CD4-positive, alpha-beta T cell treated with Interferon gamma for 1 hour (primary cell): Measurements from ENCODE around the gene LMAN2L.
A peak's percentile ranks its signal among the peaks of the same experiment; 100 is the strongest.
"Not testable (repeated sequence)": the region's sequence is repeated elsewhere in the genome, so short reads cannot be mapped to it uniquely, and the experiment has no call there.

ENCODE experiments used
- DNase-seq: peaks from one replicate; pipeline ENCODE4 v3.0.0-alpha.2; 2020

LMAN2L gene

DNA sequence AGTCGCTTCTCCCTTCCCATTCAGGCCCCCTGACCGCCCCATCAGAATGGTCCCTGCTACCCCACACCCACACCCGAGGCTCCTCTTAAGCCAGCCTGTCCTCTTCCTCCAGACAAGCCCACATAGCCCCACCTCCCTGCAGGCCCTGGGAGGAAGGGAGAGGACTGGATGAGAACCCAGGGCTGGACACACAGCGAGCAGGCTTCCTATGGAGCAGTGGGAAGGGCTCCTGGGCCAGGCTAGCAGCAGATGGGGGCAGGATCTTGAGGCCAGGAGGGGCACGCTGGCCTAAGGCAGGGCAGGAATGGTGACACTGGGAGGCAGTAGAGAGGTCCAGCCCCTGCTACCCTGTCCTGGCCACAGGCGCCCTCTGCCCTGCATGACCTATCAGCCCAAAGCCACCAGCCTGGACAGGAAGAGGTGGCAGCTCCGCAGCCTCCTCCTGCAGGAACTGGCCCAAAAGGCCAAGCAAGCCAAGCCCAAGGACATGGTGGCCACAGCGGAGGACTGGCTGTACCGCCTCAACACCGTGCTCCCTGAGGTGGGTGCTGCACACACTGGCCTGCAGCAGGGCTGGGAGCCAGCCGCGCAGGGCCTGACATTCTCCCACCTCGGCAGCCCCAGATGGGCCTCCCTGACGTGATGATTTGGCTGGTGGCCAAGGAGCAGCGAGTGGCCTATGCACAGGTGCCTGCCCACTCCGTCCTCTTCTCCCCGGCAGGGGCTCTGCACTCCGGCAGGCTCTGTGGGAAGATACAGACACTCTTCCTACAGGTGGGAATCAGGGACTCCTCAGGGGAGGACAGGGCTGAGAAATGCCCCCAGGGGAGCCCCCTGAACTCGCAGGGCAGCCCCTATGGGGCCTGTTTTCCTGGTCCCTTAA is 54.0 kb downstream of the LMAN2L start:
- DNase-seq, result no peak

DNA sequence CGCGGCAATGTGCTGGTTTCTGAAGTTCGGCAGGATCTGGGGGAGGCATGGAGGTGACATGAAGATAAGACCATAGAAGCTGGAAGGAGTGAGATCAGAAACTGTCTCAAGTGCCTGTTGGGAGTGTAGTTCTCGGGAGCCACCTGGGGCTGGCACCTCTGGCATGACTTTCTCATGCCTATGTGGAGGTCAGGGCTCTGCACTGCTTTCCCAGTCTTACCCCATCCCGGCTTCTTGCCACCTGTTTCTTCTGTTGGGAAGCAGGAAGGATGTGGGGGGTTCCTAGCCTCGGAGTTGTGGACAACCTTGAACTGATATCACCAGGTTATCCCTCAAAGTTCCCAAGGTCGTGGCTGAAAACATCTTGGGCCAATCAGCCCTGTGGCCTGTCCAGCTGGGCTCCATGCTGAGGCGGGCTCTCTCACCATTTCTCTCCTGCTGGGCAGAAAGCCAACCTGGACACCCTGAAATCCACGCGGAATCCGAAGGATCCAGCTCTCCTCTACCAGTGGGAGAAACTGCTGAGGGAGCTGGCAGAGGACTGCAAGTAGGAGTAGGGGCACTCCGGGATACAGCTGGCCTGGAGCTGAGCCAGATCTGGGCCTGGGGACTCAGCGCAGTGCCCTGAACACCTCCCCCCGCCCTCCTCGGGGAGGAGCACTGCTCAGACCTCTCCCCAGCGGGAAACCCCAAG is 54.8 kb downstream of the LMAN2L start:
- DNase-seq, result no peak

DNA sequence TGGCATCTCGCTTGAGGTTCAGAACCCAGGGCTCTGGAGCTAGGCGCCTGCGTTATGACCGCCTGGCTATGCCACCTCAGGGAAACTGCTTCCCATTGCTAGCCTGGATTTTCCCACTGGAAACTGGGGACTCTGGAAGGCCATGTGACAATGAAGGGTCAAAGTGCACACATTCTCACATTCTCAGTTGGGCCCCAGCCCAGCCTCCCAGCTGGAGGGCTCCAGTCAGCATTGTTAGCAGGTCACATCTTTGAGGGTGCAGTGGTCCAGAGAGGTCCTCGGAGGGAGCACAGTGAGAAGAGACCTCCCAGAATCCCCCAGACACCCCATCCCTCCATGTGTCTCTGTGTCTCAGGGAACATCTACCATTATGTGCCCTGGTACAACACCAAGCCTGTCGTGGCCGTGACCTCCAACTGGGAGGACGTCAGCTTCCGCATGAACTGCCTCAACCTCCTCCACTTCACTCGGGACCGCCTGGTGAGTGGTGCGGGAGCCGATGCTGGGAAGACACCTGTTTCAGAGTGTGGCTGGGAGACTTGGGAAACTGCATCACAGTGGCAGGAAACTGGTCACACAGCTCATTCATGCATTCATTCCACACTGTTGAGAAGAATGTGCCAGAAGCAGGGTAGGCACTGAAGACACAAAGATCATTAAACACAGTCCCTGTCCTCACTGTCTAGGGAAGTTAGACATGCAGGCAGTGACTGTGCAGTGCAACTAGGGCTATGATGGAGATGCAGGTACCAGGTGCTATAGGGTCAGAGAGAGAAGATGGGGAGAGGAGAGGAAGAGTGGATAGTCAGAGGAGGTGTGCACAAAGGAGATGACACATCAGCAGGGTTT is 55.7 kb downstream of the LMAN2L start:
- DNase-seq, result no peak

DNA sequence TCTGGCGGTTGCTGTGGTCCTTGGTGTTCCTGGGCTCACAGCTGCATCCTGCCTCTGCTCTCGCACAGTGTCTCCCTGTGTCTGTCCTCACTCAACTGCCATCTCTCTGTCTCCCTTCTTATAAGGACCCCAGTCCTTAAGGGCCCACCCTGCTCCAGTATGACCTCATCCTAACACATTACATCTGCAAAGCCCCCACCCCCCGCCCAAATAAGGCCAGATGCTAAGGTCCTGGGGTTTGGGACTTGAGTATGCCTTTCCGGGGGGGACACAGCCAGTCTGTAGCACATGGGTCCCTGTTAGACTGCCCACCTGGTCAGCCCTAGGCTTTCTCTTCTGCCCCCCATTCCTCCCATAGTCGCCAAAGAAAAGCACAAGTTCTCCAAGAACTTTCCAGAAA is 56.6 kb downstream of the LMAN2L start:
- DNase-seq, result no peak

DNA sequence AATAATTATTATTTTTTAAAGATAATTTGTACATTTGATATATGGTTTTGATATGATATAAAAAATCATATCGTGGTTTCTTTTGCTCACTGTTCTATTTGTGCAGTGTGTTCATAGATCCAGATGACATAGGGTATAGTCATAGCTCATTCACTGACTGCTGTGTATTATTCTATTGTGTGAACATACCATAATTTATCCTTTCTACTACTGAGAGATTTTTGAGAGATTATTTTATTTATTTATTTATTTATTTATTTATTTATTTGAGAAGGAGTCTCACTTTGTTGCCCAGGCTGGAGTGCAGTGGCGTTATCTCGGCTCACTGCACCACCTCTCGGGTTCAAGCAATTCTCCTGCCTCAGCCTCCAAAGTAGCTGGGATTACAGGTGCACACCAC is 58.3 kb downstream of the LMAN2L start:
- no peak for DNase-seq

DNA sequence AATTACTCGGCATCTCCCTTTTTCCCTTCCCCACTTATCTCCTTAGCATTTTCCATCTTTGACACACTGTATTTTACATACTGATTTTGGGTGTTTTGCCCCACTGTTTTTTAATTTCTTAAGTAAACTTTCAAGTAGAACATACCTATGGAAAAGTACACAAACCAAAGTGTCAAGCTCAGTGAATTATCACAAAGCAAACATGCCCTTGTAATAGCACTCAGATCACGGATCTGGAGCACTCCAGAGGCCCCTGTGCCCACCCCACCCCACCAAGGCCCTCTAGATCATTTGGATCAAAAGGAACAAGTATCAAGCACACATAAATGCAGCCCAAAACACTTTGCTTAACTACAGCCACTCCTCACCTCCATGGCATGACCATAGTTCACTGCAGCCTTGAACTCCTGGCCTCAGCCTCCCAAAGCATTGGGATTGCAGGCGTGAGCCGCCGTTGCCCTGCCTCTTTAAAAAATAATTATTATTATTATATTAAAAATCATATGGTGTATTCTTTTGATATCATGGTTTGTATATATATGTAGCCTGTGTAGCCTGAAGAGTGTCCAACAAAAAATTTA is 59.2 kb downstream of the LMAN2L start:
- no peak for DNase-seq

DNA sequence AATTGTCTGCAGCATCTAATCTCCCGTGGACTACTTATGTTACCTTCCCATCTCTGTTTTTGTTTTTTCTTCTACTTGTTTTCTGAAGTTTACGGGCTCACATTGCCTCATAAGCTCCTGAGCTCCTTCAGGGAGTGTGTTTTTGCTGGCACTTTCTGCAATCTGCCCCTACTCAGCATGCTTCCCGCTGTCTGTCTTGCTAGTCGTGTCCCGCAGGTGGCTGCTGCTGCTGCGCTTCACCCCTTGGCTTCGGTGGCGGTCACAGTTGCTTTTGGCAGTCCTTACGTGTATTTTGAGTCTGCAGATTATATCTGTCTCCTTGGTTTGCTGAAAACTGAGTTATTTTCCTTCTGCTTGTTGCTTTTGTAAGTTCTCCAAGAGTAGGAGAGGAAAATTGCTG is 60.0 kb downstream of the LMAN2L start:
- no peak for DNase-seq

DNA sequence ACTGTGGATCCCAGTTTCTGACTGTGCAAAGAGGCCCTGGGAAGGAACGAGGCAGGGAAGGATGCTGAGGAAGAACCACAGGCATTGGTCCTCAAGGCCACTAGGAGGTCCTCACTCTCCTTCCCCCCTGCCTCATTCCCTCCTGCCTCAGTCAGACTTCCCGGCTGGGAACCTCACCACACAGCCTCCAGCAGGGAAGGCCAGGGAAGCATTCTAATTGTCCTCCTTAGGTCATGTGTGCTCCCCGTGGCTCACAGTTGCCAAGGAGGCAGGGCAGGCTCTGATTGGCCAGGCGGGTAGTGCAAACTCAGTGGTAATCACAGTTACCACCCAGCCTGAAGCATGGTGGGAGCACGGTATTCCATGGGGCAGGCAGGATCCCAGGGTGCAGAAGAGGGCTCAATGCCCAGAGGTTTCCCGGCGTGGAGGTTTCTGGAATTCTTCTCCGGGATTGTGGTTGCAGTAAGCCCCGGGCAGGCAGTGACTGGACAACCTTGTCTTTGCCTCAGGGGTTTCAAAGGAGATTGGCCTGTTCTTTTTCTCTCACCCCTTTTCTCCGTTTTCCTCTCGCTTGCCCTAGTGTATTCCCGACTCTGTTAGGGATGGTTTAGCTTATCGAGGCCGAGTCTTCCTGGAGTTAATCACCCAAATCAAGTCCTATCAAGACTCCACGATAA is 70.2 kb downstream of the LMAN2L start:
- no peak for DNase-seq

DNA sequence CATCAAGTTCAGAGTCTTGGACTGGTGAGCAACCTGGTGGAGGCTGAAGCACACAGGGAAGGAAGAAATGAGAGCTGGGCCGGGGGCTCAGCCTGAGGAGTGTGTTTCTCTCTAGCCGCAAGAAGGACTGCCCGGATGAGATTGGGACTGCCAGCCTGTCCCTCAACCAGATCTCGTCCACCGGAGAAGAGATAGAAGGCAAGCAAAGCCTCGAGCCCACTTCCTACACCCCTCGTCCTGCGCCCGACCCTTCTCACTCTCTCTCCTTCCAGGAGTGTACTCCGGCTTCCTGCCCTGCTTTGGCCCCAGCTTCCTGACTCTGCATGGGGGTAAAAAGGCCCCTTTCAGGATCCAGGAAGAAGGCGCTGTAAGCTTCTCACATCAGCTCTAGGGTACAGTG is 71.1 kb downstream of the LMAN2L start:
- no peak for DNase-seq

DNA sequence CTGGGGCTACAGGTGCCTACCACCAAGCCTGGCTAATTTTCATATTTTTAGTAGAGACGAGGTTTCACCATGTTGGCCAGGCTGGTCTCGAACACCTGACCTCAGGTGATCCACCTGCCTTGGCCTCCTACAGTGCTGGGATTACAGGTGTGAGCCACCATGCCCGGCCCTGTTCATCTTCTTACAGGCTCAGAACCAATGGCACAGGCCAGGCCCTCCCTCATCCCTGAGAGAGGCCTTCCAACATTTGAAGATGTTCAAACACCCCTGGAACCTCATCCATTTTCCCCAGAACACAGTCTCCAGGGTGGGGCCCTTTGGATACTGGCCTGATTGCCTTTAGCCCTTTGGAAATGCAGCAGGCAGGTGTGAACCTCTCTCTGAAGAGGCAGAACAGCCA is 74.1 kb downstream of the LMAN2L start:
- not testable (repeated sequence) for DNase-seq

DNA sequence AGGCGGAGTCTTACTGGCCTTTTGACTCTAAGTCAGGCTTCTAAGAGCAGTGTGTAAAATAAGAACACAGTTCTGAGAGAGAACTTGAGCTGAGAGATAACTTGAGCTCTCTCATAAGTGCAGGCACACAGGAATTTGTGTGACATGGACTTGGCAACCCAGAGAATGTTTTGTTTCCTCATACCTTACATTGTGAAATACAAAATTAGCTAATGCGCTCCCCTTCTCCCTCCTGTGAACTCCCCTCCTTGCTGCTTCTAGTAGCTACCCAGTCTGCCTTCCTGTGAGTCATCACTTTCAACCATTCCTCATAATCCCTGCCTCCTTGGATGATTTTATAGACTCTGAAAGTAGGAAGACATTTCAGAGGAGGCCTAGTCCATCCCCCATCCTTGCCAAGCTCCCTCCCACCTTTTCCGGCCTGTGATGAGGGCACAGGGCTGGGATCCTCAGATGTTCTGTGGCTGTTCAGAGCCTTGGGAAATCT is 74.7 kb downstream of the LMAN2L start:
- peak; percentile 33 for DNase-seq

DNA sequence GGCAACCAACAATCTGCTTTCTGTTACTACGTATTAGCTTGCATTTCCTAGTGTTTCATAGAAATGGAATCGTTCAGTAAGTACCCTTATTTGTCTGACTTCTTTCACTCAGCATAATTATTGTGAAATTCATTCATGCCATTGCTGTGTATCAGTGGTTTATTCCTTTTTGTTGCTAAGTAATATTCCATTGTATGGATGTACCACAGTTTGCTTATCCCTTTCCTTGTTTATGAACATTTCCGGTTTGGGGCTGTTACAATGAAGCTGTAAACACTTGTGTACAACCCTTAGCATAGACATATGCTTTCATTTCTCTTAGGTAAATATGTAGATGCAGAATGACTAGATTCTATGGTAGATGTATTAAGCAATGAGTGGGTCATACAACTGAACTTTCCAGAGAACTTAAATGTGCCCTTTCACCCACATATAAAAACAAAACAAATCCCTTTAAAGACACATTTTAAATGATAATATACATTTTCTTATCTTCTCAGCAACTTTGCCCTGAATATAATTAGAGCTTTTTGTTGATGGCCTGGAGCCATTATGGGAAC is 75.4 kb downstream of the LMAN2L start:
- DNase-seq, result no peak

DNA sequence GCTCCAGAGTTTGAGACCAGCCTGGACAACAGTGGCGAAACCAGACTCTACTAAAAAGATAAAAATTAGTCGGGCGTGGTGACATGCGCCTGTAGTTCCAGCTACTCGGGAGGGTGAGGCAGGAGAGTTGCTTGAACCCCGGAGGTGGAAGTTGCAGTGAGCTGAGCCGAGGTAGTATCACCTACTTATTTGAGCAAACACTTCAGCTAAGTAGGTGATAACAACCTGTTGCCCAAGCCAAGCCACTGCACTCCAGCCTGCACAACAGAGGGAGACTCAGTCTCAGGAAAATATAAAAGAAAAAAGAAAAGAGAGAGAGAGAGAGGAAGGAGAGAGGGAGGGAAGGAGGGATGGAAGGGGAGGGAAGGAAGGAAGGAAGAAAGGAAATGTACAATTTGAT is 76.0 kb downstream of the LMAN2L start:
- DNase-seq, result no peak

DNA sequence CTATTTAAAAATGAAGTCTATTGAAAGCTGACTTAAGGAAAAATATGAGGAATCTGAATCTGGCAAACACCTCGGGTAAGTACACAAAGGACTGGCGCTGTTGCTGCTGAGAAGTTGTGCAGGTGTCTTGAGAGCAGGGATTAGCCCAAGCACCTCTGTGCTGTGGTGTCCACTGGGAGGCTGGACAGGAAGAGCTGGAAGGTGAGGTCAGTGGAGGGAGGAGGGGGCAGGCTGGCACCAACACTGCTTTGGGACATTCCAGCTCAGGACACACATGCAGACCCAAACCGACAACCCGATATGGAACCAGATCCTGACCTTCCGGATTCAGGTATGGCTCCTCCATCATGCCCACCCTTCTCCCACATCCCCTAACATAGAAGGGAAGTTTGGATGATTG is 76.7 kb downstream of the LMAN2L start:
- no peak for DNase-seq

DNA sequence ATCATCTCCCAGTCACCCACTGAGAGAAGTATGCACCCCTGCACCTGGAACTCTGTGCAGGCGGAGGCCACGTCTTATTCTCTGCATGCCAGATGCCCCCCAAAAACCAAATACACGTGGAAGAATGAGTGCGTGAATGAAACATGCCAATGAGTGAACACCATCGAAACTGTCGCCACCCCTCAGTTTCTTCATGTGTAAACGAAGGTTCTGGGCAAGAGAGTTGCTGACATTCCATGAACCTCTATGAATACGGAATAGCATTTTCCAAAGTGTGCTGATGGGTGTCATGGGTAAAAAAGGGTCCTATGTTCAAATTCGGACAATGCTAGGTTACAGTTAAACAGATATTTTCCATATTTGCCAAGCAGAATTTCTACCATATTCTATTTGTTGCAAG is 77.5 kb downstream of the LMAN2L start:
- no peak for DNase-seq

DNA sequence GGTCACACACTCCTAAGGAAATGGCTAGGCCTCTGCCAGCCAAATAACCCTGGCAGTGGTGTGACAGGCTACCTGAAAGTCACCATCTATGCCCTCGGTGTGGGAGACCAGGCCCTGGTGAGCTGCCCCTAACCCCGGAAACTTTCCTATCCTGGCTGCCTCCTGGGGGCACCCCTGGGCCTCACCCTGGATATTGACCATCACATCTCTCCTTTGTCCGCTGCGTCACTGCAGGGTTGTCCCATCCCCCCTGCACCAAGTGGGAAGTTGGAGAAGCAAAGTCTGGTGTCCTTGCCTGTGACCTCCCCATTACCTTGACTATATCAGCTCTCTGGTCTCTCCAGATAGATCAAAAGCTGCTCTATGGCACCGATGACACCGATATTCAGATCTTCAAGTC is 78.5 kb downstream of the LMAN2L start:
- DNase-seq, result no peak

DNA sequence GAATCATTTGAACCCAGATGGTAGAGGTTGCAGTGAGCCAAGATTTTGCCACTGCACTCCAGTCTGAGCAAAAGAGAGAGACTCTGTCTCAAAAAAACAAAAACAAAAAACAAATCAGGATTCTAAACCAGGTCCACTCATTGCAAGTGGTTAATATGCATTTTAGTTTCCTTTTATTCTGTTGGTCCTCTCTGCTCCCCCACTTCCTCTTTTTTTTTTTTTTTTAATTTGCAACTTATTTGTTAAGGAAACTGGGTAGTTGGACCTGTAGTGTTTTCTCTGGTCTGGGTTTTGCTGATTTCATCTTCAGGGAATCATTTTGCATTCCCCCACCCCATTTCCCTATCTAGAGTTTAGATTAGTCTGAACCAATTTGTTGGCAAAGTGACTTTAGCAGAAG is 83.3 kb downstream of the LMAN2L start:
- no peak for DNase-seq
